ENCODE data around the gene ABCB10. TPM values are rescaled to one million over a fixed set of nuclear protein-coding genes. Genes with fewer than 3 reads are reported as not detected.
"Not testable (repeated sequence)": the region's sequence is repeated elsewhere in the genome, so short reads cannot be mapped to it uniquely, and the experiment has no call there.

The ABCB10 gene
- total and polyA plus RNA-seq, 8 donors, result 3.8 to 8.6 (median 6.4) TPM

DNA sequence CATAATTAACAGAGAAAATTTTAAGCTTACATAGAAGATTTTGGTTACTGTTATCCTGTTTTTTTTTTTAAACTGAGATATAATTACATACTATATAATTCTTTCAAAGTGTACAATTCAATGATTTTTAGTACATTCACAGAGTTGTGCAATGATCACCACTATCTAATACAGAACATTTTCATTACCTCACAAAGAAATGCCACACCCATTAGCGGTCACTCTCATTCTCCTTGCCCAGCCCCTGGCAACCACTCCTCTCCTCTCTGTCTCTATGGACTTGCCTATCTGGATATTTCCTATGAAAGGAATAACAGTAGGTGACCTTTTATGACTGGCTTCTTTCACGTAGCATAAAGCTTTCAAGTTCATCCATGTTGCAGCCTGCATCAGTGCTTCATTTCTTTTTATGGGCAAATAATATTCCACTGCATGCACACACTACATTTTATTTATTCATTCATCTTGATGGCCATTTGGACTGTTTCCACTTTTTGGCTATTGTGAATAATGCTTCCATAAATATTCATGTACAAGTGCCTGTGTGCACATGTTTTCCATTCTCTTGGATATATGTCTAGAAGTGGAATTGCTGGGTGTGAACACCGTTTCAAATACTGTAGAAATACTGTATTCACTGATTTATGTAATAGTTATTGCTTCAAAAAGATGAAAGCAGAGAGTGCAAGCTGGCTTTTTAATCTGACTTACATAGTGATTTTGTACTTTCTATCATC, 40.9 kb upstream of the ABCB10 start:
- ATAC-seq (no peak), DNase-seq (no peak), FAIRE-seq (no peak)
- Histone ChIP-seq H3K4me3 (no peak overlapping the region), H3K36me3 (peaks cover 0 to 22% (median 3%) of the 10 kb centered on the region in 3 donors), H3K9me3 (no peaks in the 10 kb centered on the region), H3K27me3 (no peaks in the 10 kb centered on the region), H3K4me1 (no peaks in the 10 kb centered on the region), H3K27ac (no peak overlapping the region)
- intact Hi-C loops (cut with DNase I), result no loop called here
- WGBS, 2 donors, result 96 to 98% methylated on average over 3 of the region's 3 CpGs
- TF ChIP-seq, protein P1, sequence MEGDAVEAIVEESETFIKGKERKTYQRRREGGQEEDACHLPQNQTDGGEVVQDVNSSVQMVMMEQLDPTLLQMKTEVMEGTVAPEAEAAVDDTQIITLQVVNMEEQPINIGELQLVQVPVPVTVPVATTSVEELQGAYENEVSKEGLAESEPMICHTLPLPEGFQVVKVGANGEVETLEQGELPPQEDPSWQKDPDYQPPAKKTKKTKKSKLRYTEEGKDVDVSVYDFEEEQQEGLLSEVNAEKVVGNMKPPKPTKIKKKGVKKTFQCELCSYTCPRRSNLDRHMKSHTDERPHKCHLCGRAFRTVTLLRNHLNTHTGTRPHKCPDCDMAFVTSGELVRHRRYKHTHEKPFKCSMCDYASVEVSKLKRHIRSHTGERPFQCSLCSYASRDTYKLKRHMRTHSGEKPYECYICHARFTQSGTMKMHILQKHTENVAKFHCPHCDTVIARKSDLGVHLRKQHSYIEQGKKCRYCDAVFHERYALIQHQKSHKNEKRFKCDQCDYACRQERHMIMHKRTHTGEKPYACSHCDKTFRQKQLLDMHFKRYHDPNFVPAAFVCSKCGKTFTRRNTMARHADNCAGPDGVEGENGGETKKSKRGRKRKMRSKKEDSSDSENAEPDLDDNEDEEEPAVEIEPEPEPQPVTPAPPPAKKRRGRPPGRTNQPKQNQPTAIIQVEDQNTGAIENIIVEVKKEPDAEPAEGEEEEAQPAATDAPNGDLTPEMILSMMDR (IDR thresholded peaks at IDR 0.05), result no peak

DNA sequence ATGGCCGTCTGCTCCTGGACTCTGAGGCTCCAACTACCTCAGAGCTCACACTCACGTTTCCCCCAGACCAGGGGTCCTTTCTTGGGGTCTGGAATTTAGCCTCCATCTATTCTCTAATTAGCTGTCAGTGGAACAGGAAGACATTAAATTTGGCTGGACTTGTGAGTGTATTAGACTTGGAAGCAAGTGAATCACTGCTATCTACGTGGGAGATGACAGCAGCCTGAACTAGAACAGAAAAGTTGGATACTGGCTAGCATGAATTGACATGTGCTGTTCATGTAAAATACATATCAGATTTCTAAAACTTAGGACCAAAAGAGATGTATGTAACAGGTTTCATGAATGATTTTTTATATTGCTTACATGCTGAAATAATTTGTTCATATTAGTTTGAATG, 39.4 kb upstream of the ABCB10 start:
- H3K36me3 ChIP-seq, result peaks cover 0 to 33% (median 6%) of the 10 kb centered on the region in 3 donors
- H3K9me3 ChIP-seq, result no peaks in the 10 kb centered on the region
- TF ChIP-seq, protein P1 (IDR thresholded peaks at IDR 0.05), result no peak
- no peak for DNase-seq
- H3K4me3 ChIP-seq, result no peak overlapping the region
- no peak for ATAC-seq
- no peaks in the 10 kb centered on the region for H3K4me1 ChIP-seq
- 83 to 87% methylated on average over 3 of the region's 3 CpGs for WGBS, 2 donors
- FAIRE-seq, result no peak
- H3K27ac ChIP-seq, result peak overlapping the region in 2 of 4 donors; percentile 21 to 47
- intact Hi-C loops (cut with DNase I), result no loop called here
- H3K27me3 ChIP-seq, result no peaks in the 10 kb centered on the region

DNA sequence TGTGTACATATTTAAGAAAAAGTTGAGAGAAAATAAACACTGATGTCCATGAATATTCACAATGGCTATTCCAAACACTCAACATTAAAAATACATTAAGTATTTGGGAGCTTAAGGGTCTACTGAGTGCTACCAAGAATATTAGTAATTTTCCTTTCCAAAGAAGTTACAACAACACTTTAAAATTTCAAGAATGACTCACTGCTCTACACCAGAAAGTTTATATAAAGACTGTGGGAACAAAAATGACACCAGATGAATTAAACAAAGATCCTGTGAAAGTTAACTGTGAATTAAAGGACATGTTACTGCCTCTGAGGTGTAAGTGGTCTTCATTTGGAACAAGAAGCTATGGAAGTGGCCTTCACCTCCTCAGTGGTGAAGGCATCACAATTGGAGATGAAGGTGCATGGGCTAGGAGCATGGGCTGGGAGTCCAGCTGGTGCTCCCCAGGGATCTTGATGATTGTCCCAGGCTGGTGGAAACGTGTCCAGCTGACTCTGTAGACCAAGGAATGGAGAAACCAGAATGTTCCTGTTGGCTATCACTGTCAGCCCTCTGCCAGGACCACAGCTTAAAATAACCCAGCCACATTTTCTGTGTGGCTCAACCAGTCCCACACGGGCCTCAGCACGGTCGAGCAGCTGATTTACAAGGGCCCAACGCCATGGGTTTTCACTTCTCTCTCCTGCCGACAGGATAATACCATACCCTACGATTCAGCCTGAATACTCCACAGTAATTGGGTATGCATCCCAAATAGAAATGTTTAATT, 38.6 kb upstream of the ABCB10 start:
- Histone ChIP-seq H3K27ac (peak overlapping the region in 2 of 4 donors; percentile 21 to 47), H3K9me3 (no peaks in the 10 kb centered on the region), H3K4me3 (no peak overlapping the region), H3K36me3 (peaks cover 0 to 31% (median 6%) of the 10 kb centered on the region in 3 donors), H3K4me1 (no peaks in the 10 kb centered on the region), H3K27me3 (no peaks in the 10 kb centered on the region)
- TF ChIP-seq, protein P1 (IDR thresholded peaks at IDR 0.05), result no peak
- intact Hi-C loops (cut with DNase I), result no loop called here
- DNase-seq, result peak in 3 of 6 donors; percentile 11 to 18 (median 15)
- 78 to 85% methylated on average over 7 of the region's 7 CpGs for WGBS, 2 donors
- peak in 3 of 4 donors; percentile 46 to 72 (median 63) for ATAC-seq
- peak; percentile 56 for FAIRE-seq

DNA sequence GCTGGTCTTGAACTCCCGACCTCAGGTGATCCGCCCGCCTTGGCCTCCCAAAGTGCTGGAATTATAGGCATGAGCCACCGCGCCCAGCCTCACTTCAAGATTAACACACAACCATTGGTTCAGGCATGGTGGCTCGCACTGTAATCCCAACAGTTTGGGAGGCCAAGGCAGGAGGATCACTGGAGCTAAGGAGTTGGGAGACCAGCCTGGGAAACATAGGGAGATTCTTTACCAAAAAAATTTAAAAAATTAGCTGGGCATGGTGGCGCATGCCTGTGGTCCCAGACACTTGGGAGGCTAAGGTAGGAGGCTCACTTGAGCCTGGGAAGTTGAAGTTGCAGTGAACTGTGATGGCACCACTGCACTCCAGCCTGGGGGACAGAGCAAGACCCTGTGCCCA, 37.4 kb upstream of the ABCB10 start:
- DNase-seq; H3K27me3 ChIP-seq; H3K9me3 ChIP-seq; intact Hi-C loops (cut with DNase I); H3K4me3 ChIP-seq; H3K27ac ChIP-seq; H3K4me1 ChIP-seq; ATAC-seq; FAIRE-seq: not testable (repeated sequence)
- H3K36me3 ChIP-seq, result peaks cover 0 to 22% (median 6%) of the 10 kb centered on the region in 3 donors
- 96 to 97% methylated on average over 7 of the region's 7 CpGs for WGBS, 2 donors

DNA sequence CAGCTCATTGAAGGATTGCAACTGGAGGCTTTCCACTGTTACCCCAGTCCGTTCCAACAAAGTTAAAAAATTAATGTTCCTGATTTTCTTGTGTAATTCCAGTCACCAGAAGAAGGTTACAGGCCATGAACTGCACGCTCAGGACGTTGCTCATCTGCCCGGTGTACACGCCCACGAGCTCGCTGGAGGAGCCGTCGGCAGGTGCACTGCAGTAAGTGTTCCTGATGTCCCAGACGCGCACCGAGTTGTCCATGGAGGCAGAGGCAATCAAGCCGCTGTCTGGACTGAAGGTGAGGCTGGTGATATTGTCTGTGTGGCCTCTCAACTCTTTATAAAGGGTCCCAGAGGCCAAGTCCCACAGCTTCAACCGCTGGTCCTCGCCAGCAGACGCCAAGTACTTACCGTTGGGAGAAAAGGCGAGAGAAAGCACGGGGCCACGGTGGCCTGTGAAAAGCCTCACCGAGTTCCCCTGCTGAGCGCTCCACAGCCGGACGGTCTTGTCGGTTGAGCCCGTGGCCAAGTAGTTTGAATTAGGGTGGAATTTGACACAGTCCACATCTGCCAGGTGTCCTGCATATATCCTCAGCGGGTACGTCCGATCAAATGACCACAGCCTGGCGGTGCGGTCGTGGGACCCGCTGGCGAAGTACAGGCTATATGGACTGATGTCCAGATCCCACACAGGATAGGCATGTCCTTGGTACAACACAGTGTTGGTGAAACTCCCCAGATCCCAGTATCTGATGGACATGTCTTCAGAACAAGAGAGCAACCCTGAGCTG, 35.9 kb upstream of the ABCB10 start:
- no peak for FAIRE-seq
- H3K4me3 ChIP-seq, result no peak overlapping the region
- TF ChIP-seq, protein P1 (IDR thresholded peaks at IDR 0.05), result no peak
- WGBS, 2 donors, result 93 to 94% methylated on average over 34 of the region's 34 CpGs
- no peak overlapping the region for H3K27ac ChIP-seq
- ATAC-seq, result no peak
- intact Hi-C loops (cut with DNase I), result no loop called here
- no peaks in the 10 kb centered on the region for H3K27me3 ChIP-seq
- peaks cover 0 to 18% (median 6%) of the 10 kb centered on the region in 3 donors for H3K36me3 ChIP-seq
- no peaks in the 10 kb centered on the region for H3K4me1 ChIP-seq
- DNase-seq, result peak in 1 of 6 donors; percentile 47
- H3K9me3 ChIP-seq, result no peaks in the 10 kb centered on the region

Measured in pancreas (tissue), 10 donors.